GM12801 (cell line): ENCODE measurements around the gene FAM229B.

Experiments
- CTCF ChIP-seq: IDR thresholded peaks from one replicate; pipeline ENCODE4 v1.5.1; 2011; ENCODE audit warnings: control low read depth; ENCODE audit not compliant: insufficient read length; ENCODE audit errors: extremely low read depth

FAM229B gene

GRCh38 chr6:112148103-112148502, 60.7 kb downstream of the FAM229B start:
- TF ChIP-seq CTCF = no peak

GRCh38 chr6:112149236-112149635, 61.8 kb downstream of the FAM229B start:
- TF ChIP-seq CTCF = no peak

DNA sequence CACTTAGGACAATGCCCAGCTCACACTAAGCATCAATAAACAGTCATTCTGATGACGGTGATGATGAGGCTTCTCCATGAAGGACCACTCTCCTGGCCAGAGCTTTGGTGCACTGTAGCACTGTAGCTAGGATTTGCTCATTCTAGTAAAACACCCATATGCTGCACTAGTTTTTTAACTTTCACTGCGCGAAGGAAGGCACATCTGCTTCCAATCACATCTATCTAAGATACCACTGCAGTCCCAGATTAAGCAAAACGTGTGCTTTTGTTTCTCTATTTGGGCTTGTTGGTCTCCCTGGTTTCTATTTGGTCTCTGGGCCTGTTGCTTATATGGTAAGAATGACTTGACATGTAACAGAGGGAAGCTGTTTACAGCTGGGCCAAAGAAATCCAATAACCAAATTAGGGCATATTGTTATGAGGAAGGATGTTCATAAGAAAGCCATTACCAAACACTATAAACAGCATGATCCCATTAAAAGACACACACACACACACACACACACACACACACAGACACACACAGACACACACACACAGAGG, 62.4 kb downstream of the FAM229B start:
- TF ChIP-seq CTCF = no peak

GRCh38 chr6:112150363-112150762, 63.0 kb downstream of the FAM229B start:
- TF ChIP-seq CTCF = no peak
